ENCODE measurements around the gene NFATC3. TPM values are rescaled to one million over a fixed set of nuclear protein-coding genes. Genes with fewer than 3 reads are reported as not detected.

The NFATC3 gene
- total and polyA plus RNA-seq, 8 donors: 5.5 to 385 (median 20.6) TPM

GRCh38 chr16:68219725-68220351 is 134.7 kb downstream of the NFATC3 start:
- DNase-seq: no peak
- H3K27me3 ChIP-seq: no peaks in the 10 kb centered on the region
- peaks cover 0 to 13% (median 5%) of the 10 kb centered on the region in 4 donors for H3K4me1 ChIP-seq
- no peak for TF ChIP-seq POLR2AphosphoS5 (IDR thresholded peaks at IDR 0.05)
- TF ChIP-seq EP300 (IDR thresholded peaks at IDR 0.05): no peak
- TF ChIP-seq POLR2A (IDR thresholded peaks at IDR 0.05): no peak
- no peak for TF ChIP-seq CTCF (IDR thresholded peaks at IDR 0.05)
- intact Hi-C loops (cut with DNase I; ENCODE audit: low total_unique reads): loop anchor here (10.0 kb wide), 1 partner anchor 125 kb away; no protein-coding TSS in a partner anchor
- no peaks in the 10 kb centered on the region for H3K9me3 ChIP-seq
- 89 to 94% (median 91%) methylated on average over 6 of the region's 6 CpGs for WGBS, 5 donors
- no peak overlapping the region for H3K4me3 ChIP-seq
- no peak overlapping the region for H3K27ac ChIP-seq
- H3K36me3 ChIP-seq: peaks cover 0 to 20% (median 12%) of the 10 kb centered on the region in 4 donors

- no peak for TF ChIP-seq EP300 (IDR thresholded peaks at IDR 0.05)
- TF ChIP-seq POLR2AphosphoS5 (IDR thresholded peaks at IDR 0.05): no peak
- TF ChIP-seq CTCF (IDR thresholded peaks at IDR 0.05): no peak
- no peak for TF ChIP-seq POLR2A (IDR thresholded peaks at IDR 0.05)
- no peak for DNase-seq
- H3K36me3 ChIP-seq: peaks cover 0 to 36% (median 27%) of the 10 kb centered on the region in 4 donors
- no peak overlapping the region for H3K4me3 ChIP-seq
- H3K27ac ChIP-seq: no peak overlapping the region
- no peaks in the 10 kb centered on the region for H3K9me3 ChIP-seq
- H3K4me1 ChIP-seq: peaks cover 0 to 25% (median 15%) of the 10 kb centered on the region in 4 donors
- WGBS, 5 donors: 33 to 67% (median 42%) methylated on average over 1 of the region's 1 CpG
- H3K27me3 ChIP-seq: no peaks in the 10 kb centered on the region
- intact Hi-C loops (cut with DNase I; ENCODE audit: low total_unique reads): loop anchor here (10.0 kb wide), 1 partner anchor 128 kb away; no protein-coding TSS in a partner anchor
These were observed 137.9 kb downstream of the NFATC3 start for GRCh38 chr16:68223072-68223471.

GRCh38 chr16:68226116-68226515 is 140.9 kb downstream of the NFATC3 start:
- intact Hi-C loops (cut with DNase I; ENCODE audit: low total_unique reads): loop anchor here (10.0 kb wide), 1 partner anchor 131 kb away; no protein-coding TSS in a partner anchor
- Histone ChIP-seq H3K27me3 (no peaks in the 10 kb centered on the region), H3K4me3 (no peak overlapping the region), H3K4me1 (peaks cover 13 to 43% (median 33%) of the 10 kb centered on the region in 4 donors), H3K9me3 (no peaks in the 10 kb centered on the region), H3K36me3 (peaks cover 13 to 48% (median 46%) of the 10 kb centered on the region in 4 donors), H3K27ac (no peak overlapping the region)
- DNase-seq: no peak
- no peak for TF ChIP-seq EP300 (IDR thresholded peaks at IDR 0.05)
- TF ChIP-seq CTCF (IDR thresholded peaks at IDR 0.05): no peak
- no peak for TF ChIP-seq POLR2AphosphoS5 (IDR thresholded peaks at IDR 0.05)
- no peak for TF ChIP-seq POLR2A (IDR thresholded peaks at IDR 0.05)
- WGBS, 5 donors: 66 to 91% (median 79%) methylated on average over 4 of the region's 4 CpGs

GRCh38 chr16:68227183-68227793 is 142.1 kb downstream of the NFATC3 start:
- peak in 1 of 2 donors; percentile 19 for DNase-seq
- peak overlapping the region; percentile 6 to 52 (median 38) for H3K27ac ChIP-seq
- intact Hi-C loops (cut with DNase I; ENCODE audit: low total_unique reads): loop anchor here (10.0 kb wide), 1 partner anchor 132 kb away; no protein-coding TSS in a partner anchor
- H3K4me1 ChIP-seq: peaks cover 13 to 52% (median 35%) of the 10 kb centered on the region in 4 donors
- no peak overlapping the region for H3K4me3 ChIP-seq
- 50 to 79% (median 57%) methylated on average over 3 of the region's 3 CpGs for WGBS, 5 donors
- no peaks in the 10 kb centered on the region for H3K9me3 ChIP-seq
- no peak for TF ChIP-seq EP300 (IDR thresholded peaks at IDR 0.05)
- TF ChIP-seq CTCF (IDR thresholded peaks at IDR 0.05): no peak
- no peak for TF ChIP-seq POLR2AphosphoS5 (IDR thresholded peaks at IDR 0.05)
- TF ChIP-seq POLR2A (IDR thresholded peaks at IDR 0.05): no peak
- peaks cover 23 to 59% (median 51%) of the 10 kb centered on the region in 4 donors for H3K36me3 ChIP-seq
- no peaks in the 10 kb centered on the region for H3K27me3 ChIP-seq
